Adrenal gland (tissue), 5 donors: ENCODE measurements around the gene ZNF785.

Experiments used
- POLR2A ChIP-seq, 2 donors: fragments of 450-650 bp; IDR thresholded peaks; one replicate each; pipeline ENCODE4 v1.6.1; 2017; ENCODE audit warnings: antibody characterized with exemption in 2 of 2, mild to moderate bottlenecking in 2 of 2, moderate library complexity in 1 of 2
- TF ChIP-seq, protein P1 (sequence below), 6 experiments: fragments of 450-650 bp in 4 of 6; fragments of 200-600 bp in 2 of 6; sonication (generic) in 1 of 6; IDR thresholded peaks; 1 replicate in 5 of 6; 2 replicates in 1 of 6; pipeline versions ENCODE4 v1.5.1 to v1.8.0; 2016 to 2021; ENCODE audit warnings: antibody characterized with exemption in 6 of 6, mild to moderate bottlenecking in 2 of 6, moderate library complexity in 1 of 6
- donor health status: DM: no; HTN: no; CAD: no.

DNA sequence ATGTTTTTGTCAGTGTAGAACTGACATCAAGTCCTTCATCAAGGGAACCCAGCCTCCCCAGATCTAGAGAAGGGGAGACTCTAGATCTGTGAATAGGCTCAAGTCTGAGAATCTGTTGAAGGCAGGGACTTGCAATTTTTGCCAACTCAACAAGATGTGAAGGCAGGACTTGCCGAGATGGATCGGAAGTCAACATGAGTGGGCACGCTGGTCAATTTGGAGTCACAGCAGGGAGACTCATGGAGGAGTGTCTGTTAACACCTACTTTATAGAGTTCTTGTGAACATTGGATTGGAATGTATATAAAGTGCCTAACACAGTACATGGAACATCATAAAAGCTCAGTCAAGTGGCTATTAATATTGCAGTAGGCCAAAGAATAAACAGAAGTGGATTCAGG is 14.7 kb upstream of the ZNF785 start:
- TF ChIP-seq POLR2A (IDR thresholded peaks at IDR 0.05), result no peak
- TF ChIP-seq, protein P1, sequence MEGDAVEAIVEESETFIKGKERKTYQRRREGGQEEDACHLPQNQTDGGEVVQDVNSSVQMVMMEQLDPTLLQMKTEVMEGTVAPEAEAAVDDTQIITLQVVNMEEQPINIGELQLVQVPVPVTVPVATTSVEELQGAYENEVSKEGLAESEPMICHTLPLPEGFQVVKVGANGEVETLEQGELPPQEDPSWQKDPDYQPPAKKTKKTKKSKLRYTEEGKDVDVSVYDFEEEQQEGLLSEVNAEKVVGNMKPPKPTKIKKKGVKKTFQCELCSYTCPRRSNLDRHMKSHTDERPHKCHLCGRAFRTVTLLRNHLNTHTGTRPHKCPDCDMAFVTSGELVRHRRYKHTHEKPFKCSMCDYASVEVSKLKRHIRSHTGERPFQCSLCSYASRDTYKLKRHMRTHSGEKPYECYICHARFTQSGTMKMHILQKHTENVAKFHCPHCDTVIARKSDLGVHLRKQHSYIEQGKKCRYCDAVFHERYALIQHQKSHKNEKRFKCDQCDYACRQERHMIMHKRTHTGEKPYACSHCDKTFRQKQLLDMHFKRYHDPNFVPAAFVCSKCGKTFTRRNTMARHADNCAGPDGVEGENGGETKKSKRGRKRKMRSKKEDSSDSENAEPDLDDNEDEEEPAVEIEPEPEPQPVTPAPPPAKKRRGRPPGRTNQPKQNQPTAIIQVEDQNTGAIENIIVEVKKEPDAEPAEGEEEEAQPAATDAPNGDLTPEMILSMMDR (IDR thresholded peaks at IDR 0.05), result no peak
